Gastrocnemius medialis (tissue), 4 donors: ENCODE measurements around the gene ANKRD24. TPM values are rescaled to one million over a fixed set of nuclear protein-coding genes. Genes with fewer than 3 reads are reported as not detected.

Experiments used
- ATAC-seq, 2 donors: fragments of 150-250 bp; one replicate each; pipeline ENCODE4 v1.9.1; 2016
- DNase-seq, 2 donors: peaks; one replicate each; pipeline ENCODE4 v3.0.0-alpha.2; 2019
- H3K27ac ChIP-seq, 4 donors: fragments of 200-600 bp; sonication (generic); 1 replicate in 1 of 4; 2 replicates in 3 of 4; pipeline ENCODE4 v1.5.1; 2016 to 2018; ENCODE audit warnings: mild to moderate bottlenecking in 2 of 4, moderate library complexity in 1 of 4
- H3K27me3 ChIP-seq, 3 donors: fragments of 200-600 bp; sonication (generic) in 2 of 3; 1 replicate in 1 of 3; 2 replicates in 2 of 3; pipeline versions ENCODE4 v1.5.1 to v1.6.0; 2016 to 2019; ENCODE audit warnings: mild to moderate bottlenecking in 1 of 3, moderate library complexity in 1 of 3
- H3K36me3 ChIP-seq, 2 donors: fragments of 200-600 bp; sonication (generic) in 1 of 2; one replicate each; pipeline ENCODE4 v1.5.1; 2017 to 2018
- H3K4me1 ChIP-seq, 2 donors: fragments of 200-600 bp; sonication (generic) in 1 of 2; one replicate each; pipeline ENCODE4 v1.5.1; 2016 to 2017; ENCODE audit warnings: mild to moderate bottlenecking in 2 of 2
- H3K4me3 ChIP-seq, 4 donors: fragments of 200-600 bp; sonication (generic) in 3 of 4; 1 replicate in 1 of 4; 2 replicates in 3 of 4; pipeline ENCODE4 v1.5.1; 2016 to 2019; ENCODE audit warnings: mild to moderate bottlenecking in 2 of 4
- H3K9me3 ChIP-seq, 3 donors: fragments of 200-600 bp; sonication (generic) in 2 of 3; 1 replicate in 1 of 3; 2 replicates in 2 of 3; pipeline ENCODE4 v1.5.1; 2016 to 2019
- POLR2A ChIP-seq, 2 donors: fragments of 450-650 bp; IDR thresholded peaks; one replicate each; pipeline ENCODE4 v1.6.1; 2017; ENCODE audit warnings: antibody characterized with exemption in 2 of 2, mild to moderate bottlenecking in 2 of 2, moderate library complexity in 2 of 2
- in situ Hi-C, 4 donors: fragments of 200-750 bp; cut with MboI; loops; one replicate each; pipeline versions ENCODE4 v1.15.0 to v1.8.0; 2017; ENCODE audit warnings: low sequenced_read_pairs in 4 of 4
- intact Hi-C: fragments of 100-400 bp; cut with DNase I; formaldehyde crosslinking; loops from one replicate; pipeline ENCODE4 v1.15.1; 2023; ENCODE audit warnings: low total_unique reads
- total RNA-seq, 4 donors: library from RNA; depleted of rRNA; stranded (reverse); fragments of >200 nt; gene quantifications; one replicate each; pipeline versions ENCODE4 v1.1.0 to v1.2.3, GENCODE V29; 2016
- TF ChIP-seq, protein P1 (sequence below), 5 experiments: fragments of 450-650 bp in 3 of 5; fragments of 200-600 bp in 2 of 5; sonication (generic) in 2 of 5; IDR thresholded peaks in 4 of 5; conservative IDR thresholded peaks in 1 of 5; 1 replicate in 4 of 5; 2 replicates in 1 of 5; pipeline ENCODE4 v1.5.1; 2016 to 2019; ENCODE audit warnings: antibody characterized with exemption in 5 of 5, mild to moderate bottlenecking in 3 of 5, moderate library complexity in 3 of 5

ANKRD24 gene
- total RNA-seq, 4 donors from 2014 or later: 0.13 to 3.0 (median 0.45) TPM

DNA sequence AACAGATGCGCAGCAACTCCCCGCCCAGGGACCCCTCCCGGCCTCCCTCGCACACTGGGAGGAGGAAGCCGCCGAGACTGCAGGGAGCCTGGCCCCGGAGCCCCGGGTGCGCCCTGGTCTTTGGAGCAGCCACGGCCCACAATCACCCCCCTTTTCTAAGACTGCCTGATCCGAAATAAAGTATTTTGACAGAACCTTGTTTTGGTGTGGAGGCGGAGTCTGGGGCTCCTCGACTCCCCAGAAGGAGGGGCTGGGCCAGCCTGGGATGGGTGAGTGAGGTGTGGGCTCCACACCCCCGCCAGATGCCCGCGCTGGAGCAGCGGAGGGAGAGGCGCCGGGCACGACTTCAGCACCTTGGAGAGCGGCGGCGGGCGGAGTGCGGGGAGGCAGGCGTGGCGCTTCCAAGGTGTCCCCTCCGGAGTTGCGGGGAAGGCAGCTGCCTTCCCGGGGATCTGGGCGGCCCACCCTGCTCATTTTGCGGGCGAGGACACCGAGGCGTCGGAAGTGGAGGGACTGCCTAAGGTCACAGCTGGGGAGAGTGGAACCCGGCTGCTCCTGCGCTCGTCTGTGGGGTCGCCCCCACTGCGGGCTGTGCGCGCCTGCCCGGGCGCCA lies 9.5 kb upstream of the ANKRD24 start:
- Histone ChIP-seq H3K4me3 (no peak overlapping the region), H3K27ac (no peak overlapping the region), H3K36me3 (peaks cover 0 to 24% of the 10 kb centered on the region in 2 donors), H3K27me3 (peaks cover 2 to 7% (median 6%) of the 10 kb centered on the region in 3 donors), H3K9me3 (no peaks in the 10 kb centered on the region), H3K4me1 (no peaks in the 10 kb centered on the region)
- intact Hi-C loops: no loop called here
- DNase-seq (peak in 1 of 2 donors; percentile 22), ATAC-seq (no peak)
- in situ Hi-C loops: no loop called here
- no peak for TF ChIP-seq POLR2A (IDR thresholded peaks at IDR 0.05)
- TF ChIP-seq, protein P1, sequence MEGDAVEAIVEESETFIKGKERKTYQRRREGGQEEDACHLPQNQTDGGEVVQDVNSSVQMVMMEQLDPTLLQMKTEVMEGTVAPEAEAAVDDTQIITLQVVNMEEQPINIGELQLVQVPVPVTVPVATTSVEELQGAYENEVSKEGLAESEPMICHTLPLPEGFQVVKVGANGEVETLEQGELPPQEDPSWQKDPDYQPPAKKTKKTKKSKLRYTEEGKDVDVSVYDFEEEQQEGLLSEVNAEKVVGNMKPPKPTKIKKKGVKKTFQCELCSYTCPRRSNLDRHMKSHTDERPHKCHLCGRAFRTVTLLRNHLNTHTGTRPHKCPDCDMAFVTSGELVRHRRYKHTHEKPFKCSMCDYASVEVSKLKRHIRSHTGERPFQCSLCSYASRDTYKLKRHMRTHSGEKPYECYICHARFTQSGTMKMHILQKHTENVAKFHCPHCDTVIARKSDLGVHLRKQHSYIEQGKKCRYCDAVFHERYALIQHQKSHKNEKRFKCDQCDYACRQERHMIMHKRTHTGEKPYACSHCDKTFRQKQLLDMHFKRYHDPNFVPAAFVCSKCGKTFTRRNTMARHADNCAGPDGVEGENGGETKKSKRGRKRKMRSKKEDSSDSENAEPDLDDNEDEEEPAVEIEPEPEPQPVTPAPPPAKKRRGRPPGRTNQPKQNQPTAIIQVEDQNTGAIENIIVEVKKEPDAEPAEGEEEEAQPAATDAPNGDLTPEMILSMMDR (IDR thresholded peaks at IDR 0.05 in 4 of 5, conservative IDR thresholded peaks at IDR 0.05 in 1 of 5): no peak

DNA sequence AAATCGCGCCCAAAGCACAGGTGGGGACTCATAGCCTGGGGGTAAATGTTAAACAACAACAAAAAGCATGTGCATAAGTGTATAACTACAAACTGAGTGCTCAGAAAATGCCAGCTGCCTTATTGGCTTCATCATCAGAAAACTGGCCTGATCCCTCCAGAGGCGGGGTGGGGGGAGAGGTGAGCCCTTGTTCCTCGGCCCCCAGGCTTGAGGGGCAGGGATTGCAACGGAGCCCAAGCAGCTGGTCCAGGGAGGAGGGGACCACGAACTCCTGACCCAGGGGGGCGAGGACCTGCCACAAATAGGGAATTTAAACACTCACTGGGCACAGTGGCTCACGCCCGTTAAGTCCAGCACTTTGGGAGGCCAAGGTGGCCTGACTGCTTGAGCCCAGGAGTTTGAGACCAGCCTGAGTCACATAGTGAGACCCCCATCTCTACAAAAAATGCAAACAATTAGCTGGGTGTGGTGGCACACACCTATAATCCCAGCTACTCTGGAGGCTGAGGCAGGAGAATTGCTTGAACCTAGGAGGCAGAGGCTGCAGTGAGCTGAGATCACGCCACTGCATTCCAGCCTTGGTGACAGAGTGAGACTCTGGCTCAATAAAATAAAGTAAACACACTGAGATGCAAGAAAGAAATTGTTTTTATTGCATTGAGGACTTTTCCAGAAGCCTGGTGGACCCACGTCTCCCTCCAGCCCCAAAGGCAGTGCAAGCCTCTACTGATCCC lies 8.8 kb upstream of the ANKRD24 start:
- DNase-seq (no peak), ATAC-seq (no peak)
- intact Hi-C loops (no loop called here), in situ Hi-C loops (no loop called here)
- H3K9me3 ChIP-seq: no peaks in the 10 kb centered on the region
- H3K27ac ChIP-seq: no peak overlapping the region
- peaks cover 0 to 30% of the 10 kb centered on the region in 2 donors for H3K36me3 ChIP-seq
- TF ChIP-seq, protein P1 (IDR thresholded peaks at IDR 0.05 in 4 of 5, conservative IDR thresholded peaks at IDR 0.05 in 1 of 5): no peak
- TF ChIP-seq POLR2A (IDR thresholded peaks at IDR 0.05): no peak
- no peaks in the 10 kb centered on the region for H3K4me1 ChIP-seq
- H3K27me3 ChIP-seq: peaks cover 2 to 6% (median 5%) of the 10 kb centered on the region in 3 donors
- no peak overlapping the region for H3K4me3 ChIP-seq

DNA sequence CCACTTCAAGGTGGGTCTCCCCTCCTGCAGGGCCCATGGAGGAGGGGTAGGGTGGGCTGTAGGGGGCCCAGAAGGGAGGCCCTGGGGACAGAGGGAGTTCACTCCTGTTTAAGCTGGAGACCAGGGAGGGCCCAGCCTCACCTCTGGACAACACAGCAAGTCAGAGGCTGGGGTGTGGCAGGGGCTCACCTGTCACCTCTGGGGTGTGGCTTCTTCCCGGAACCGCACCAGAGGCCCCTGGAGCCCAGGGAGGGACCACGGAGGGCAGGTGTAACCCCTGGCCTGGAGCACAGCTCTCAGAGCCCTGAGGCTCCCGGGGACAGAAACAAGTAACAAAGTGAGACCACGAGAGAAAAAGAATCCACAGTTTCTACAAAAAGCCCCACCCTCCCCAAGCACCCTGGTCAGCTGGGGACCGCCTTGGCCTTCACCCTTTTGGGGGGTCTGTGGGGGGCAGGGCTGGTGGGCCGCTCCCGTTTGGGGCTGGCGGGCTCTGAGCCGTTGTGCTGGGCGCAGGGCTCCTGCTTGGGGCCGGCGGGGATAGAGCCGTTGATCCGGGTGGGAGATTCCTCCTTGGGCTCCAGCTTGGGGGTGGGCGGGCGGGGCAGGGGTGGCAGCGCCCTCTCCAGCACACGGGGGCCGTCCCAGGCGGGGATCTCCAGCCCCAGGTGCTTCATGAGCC lies 8.1 kb upstream of the ANKRD24 start:
- in situ Hi-C loops: no loop called here
- no peak for ATAC-seq
- no peaks in the 10 kb centered on the region for H3K9me3 ChIP-seq
- TF ChIP-seq POLR2A (IDR thresholded peaks at IDR 0.05): no peak
- TF ChIP-seq, protein P1 (IDR thresholded peaks at IDR 0.05 in 4 of 5, conservative IDR thresholded peaks at IDR 0.05 in 1 of 5): no peak
- peaks cover 0 to 6% (median 2%) of the 10 kb centered on the region in 3 donors for H3K27me3 ChIP-seq
- no peak overlapping the region for H3K27ac ChIP-seq
- H3K4me3 ChIP-seq: no peak overlapping the region
- DNase-seq: no peak
- intact Hi-C loops: no loop called here
- peaks cover 0 to 36% of the 10 kb centered on the region in 2 donors for H3K36me3 ChIP-seq
- no peaks in the 10 kb centered on the region for H3K4me1 ChIP-seq

DNA sequence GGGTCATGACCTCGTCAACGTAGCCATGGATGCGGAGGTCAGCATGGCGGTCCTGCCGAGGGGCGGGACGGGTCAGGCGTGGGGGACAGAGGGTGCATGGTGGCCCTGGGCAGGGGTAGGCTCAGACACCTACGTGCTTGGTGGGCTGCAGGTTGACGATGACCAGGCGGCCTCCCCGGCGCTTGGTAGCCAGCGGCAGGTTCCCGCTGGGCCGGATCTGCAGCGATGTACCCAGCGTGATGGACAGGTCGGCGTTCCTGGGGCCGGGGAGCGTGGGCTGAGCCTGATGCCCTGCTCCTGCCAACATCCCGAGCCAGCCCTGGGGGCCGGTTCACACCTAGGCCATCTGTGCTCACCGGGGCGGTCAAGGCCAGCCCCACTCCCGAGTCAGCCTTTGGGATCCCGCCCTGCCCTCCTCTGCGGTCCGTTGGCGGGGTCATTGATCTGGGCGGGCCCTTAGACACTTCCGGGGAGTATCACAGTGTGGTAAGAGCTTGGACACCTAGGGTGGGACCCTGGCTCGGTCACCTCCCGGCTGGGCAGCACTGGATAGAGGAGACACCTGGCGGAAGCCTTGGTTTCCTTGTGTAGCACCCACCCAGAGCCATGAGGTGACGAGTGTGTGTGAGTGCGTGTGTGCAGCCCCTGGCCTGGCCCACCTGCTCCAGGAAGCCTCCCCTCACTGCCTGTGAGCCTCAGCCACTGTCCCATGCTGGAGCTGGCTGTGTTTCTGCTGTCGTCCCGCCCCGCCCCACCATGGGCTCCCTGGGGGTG lies 7.4 kb upstream of the ANKRD24 start:
- Histone ChIP-seq H3K4me3 (no peak overlapping the region), H3K9me3 (no peaks in the 10 kb centered on the region), H3K36me3 (peaks cover 0 to 36% of the 10 kb centered on the region in 2 donors), H3K27ac (no peak overlapping the region), H3K27me3 (peaks cover 0 to 6% (median 2%) of the 10 kb centered on the region in 3 donors), H3K4me1 (no peaks in the 10 kb centered on the region)
- TF ChIP-seq, protein P1 (IDR thresholded peaks at IDR 0.05 in 4 of 5, conservative IDR thresholded peaks at IDR 0.05 in 1 of 5): no peak
- TF ChIP-seq POLR2A (IDR thresholded peaks at IDR 0.05): no peak
- intact Hi-C loops (no loop called here), in situ Hi-C loops (no loop called here)
- ATAC-seq: no peak
- no peak for DNase-seq
